Esophagus (tissue), 2 donors: ENCODE data around the gene PRPS1. TPM values are rescaled to one million over a fixed set of nuclear protein-coding genes. Genes with fewer than 3 reads are reported as not detected.

Source experiments
- H3K27ac ChIP-seq, 2 donors: one replicate each; pipeline ENCODE4 v1.5.1; 2013; ENCODE audit warnings: low read depth in 2 of 2, mild to moderate bottlenecking in 2 of 2, inconsistent platforms in 1 of 2, low read length in 1 of 2, moderate library complexity in 1 of 2
- H3K27me3 ChIP-seq, 2 donors: one replicate each; pipeline ENCODE4 v1.6.1; 2013; ENCODE audit warnings: low read length in 2 of 2, control low read depth in 1 of 2, mild to moderate bottlenecking in 1 of 2; ENCODE audit not compliant: insufficient read depth in 2 of 2, control insufficient read depth in 1 of 2
- H3K36me3 ChIP-seq, 2 donors: one replicate each; pipeline ENCODE4 v1.6.1; 2013; ENCODE audit warnings: low read length in 1 of 2; ENCODE audit not compliant: control insufficient read depth in 2 of 2, insufficient read depth in 2 of 2
- H3K4me1 ChIP-seq, 2 donors: one replicate each; pipeline ENCODE4 v1.6.1; 2013; ENCODE audit warnings: low read length in 1 of 2; ENCODE audit not compliant: control insufficient read depth in 2 of 2, insufficient read depth in 2 of 2
- H3K4me3 ChIP-seq, 2 donors: one replicate each; pipeline ENCODE4 v1.5.1; 2013; ENCODE audit warnings: low read length in 2 of 2, mild to moderate bottlenecking in 2 of 2, low read depth in 1 of 2, moderate library complexity in 1 of 2
- H3K9me3 ChIP-seq, 2 donors: one replicate each; pipeline ENCODE4 v1.6.1; 2013; ENCODE audit warnings: mild to moderate bottlenecking in 2 of 2, low read depth in 1 of 2, low read length in 1 of 2, moderate library complexity in 1 of 2; ENCODE audit not compliant: control insufficient read depth in 2 of 2, insufficient read depth in 1 of 2
- WGBS, 2 donors: extraction: QIAGEN DNeasy Blood & Tissue Kit; methylation state at CpG; one replicate each; pipeline ENCODE4 v1.1.7; 2013; 5-methylcytosine and 5-hydroxymethylcytosine counted together
- polyA plus RNA-seq, 2 donors: library from polyadenylated mRNA; stranded (reverse); fragments of 200-250 nt; gene quantifications; one replicate each; pipeline ENCODE4 v1.2.3, GENCODE V29; 2013
- donor health status: healthy with polysubstance abuse.
- donor health status: Bipolar disorder and iron deficiency.

The PRPS1 gene
- polyA plus RNA-seq = 10 to 100 TPM in 1 of 2 donors, 1 to 10 TPM in 1; 2.7 to 10.2 TPM

DNA sequence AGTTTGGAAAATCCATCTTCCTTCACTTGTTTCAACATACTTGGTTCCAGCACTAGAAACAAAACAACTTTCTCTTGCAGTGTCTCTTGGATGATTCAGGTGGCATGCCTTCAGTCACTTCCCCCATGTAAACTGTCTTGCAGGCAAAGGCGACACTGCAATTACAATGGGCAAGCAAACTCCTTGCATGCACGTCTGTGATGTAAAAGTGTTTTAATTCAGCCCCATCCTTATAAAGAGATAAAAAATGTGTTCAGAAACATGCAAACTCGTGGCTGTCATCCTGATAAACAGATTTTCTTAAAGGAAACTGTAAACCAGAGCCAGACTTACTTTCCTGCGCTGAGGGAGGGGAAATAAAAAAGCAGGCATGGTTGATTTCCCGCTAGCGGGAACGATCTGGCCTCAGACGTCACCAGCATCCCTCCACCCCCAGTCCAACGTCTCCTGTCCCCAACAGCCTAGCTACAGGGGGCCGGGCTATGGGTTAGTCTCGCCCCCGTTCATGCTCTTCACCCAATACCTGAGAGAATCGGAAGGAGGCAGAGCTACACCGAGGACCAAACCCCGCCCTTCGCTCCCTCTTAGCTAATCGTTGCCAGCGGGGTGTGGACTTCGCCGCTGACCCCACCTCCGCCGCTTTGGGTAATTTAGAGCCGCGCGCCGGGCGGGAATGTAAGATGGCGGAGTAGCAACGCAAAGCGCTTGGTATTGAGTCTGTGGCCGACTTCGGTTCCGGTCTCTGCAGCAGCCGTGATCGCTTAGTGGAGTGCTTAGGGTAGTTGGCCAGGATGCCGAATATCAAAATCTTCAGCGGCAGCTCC, at the start of gene PRPS1:
PRPS1 (plus strand) TSS at position 673 of the 824 bp plus-strand sequence; CDS start at position 792, 119 bp downstream.
- no peaks in the 10 kb centered on the region for H3K36me3 ChIP-seq
- no peaks in the 10 kb centered on the region for H3K4me1 ChIP-seq
- H3K27me3 ChIP-seq = peaks cover 0 to 2% of the 10 kb centered on the region in 2 donors
- WGBS, 2 donors = 0 to 24% methylated on average over 37 of the region's 37 CpGs
- H3K27ac ChIP-seq = peak within 1 kb of the TSS; percentile 66 to 73
- H3K4me3 ChIP-seq = peak within 1 kb of the TSS; percentile 49 to 66
- no peaks in the 10 kb centered on the region for H3K9me3 ChIP-seq

DNA sequence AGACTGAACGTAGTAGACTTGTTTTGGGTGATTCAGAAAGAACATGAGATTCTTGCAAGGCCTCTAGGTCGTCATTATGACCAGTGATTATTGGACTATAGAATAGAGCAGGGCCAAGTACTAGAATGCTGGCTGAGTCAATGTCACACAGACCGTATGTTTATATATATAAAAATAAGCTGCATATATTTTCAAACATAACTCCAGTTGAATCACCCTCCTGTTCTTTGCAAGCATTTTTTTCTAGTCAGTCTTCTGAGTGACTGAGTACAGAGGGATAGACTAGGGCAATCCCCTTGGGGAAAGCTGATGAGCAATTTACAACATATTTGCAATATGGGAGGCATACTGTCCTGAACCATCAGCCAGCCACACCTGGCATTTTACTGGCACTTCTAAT, 48.4 kb upstream of the PRPS1 start:
- Histone ChIP-seq H3K27me3 (no peaks in the 10 kb centered on the region), H3K4me1 (no peaks in the 10 kb centered on the region), H3K27ac (no peak overlapping the region), H3K9me3 (no peaks in the 10 kb centered on the region), H3K36me3 (no peaks in the 10 kb centered on the region), H3K4me3 (no peak overlapping the region)
- 53 to 82% methylated on average over 3 of the region's 3 CpGs for WGBS, 2 donors

DNA sequence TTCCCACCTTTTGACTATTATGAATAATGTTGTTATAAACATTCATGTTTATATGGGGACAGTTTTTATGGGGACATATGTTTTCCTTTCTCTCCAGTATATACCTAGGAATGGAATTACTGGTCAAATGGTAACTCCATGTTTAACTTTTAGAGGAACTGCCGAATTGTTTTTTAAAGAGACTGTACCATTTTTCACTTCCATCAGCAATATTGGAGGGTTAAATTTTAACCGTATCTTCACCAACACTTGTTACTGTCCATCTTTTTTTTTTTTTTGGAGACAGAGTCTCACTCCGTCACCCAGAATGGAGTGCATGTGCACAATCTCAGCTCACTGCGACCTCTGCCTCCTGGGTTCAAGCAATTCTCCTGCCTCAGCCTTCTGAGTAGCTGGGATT, 46.4 kb upstream of the PRPS1 start:
- Histone ChIP-seq H3K4me3 (no peak overlapping the region), H3K4me1 (no peaks in the 10 kb centered on the region), H3K27me3 (no peaks in the 10 kb centered on the region), H3K9me3 (no peaks in the 10 kb centered on the region), H3K36me3 (no peaks in the 10 kb centered on the region), H3K27ac (no peak overlapping the region)
- WGBS, 2 donors = 84 to 95% methylated on average over 4 of the region's 4 CpGs

DNA sequence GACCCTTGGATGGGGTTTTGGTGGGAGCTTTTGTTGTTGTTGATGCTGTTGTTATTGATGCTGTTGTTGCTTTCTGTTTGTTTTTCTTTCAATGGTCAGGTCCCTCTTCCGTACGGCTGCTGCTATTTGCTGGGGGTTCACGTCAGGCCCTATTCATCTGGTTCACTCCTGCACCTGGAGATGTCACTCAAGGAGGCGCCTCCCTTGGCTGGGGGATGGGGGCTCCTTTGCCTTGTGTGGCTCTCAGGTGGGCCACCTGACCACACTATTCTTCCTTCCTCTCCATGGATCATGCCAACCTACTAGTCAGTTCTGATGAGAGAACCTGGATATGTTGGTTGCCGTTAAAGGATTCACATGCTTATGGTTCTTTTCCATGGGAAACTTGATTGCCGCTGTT, 39.1 kb upstream of the PRPS1 start:
- 92 to 95% methylated on average over 6 of the region's 6 CpGs for WGBS, 2 donors

DNA sequence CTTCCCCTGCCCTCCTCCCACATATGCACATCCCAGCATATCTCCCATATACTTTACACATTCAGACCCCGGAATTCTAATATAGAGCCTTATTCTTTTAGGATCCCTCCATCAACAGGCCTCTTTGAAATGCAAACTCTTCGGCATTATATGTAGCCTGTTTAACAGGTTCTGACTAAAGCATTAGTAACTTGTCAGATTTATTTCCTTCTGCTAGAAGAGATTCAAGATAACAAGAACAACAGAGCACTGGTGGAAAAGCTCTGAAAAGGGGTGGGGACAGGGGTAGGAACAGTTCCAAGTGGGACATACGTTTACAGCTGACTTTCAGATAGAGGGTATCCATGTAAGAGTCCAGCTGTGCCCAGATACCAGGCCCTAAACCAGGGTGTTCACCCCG, 31.7 kb upstream of the PRPS1 start:
- Histone ChIP-seq H3K27me3 (no peaks in the 10 kb centered on the region), H3K4me3 (no peak overlapping the region), H3K36me3 (no peaks in the 10 kb centered on the region), H3K4me1 (no peaks in the 10 kb centered on the region), H3K9me3 (no peaks in the 10 kb centered on the region), H3K27ac (no peak overlapping the region)
- WGBS, 2 donors = 42 to 63% methylated on average over 4 of the region's 4 CpGs

More for the DNA sequence above, 39.1 kb upstream of the PRPS1 start:
- Histone ChIP-seq H3K27ac (no peak overlapping the region), H3K4me3 (no peak overlapping the region), H3K4me1 (no peaks in the 10 kb centered on the region), H3K27me3 (no peaks in the 10 kb centered on the region), H3K9me3 (no peaks in the 10 kb centered on the region), H3K36me3 (no peaks in the 10 kb centered on the region)

DNA sequence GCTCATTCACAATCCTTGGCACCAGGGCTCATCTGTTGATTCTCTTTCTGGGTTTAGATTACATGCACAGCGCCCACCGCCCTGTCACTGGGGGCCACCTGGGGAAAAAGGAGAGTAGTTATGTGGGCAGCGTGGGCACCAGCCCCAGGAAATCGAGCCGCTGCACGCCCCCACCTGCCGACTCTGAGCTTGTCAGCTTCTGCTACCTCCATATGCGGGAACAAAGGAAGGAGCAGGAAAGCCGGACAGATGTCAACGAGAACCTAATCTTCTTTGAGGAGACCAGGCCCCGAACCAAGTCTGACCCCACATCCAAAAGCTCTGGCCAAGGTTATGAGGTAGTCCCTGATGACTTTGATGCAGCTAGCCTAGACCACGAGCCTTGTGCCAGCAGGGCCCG, 31.0 kb upstream of the PRPS1 start:
- H3K9me3 ChIP-seq = no peaks in the 10 kb centered on the region
- WGBS, 2 donors = 85 to 94% methylated on average over 13 of the region's 13 CpGs

DNA sequence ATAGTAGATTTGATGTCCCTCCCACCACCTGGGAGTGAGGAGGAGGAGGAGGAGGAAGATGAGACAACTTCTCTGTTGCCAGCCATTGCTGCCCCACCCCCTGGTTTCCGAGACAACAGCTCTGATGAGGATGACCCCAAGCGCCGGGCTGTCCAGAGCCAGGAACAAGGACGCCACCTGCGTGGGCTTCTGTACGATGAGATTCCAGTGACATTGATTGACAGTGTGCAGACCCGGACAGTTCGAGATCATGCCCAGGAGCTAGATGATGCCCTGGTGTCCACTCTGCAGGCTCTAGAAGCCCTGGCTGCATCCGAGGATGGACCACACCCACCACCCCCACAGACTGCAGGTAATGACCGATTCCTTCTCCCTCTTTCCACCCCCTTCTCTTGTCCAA, 30.5 kb upstream of the PRPS1 start:
- H3K27me3 ChIP-seq = no peaks in the 10 kb centered on the region
- no peaks in the 10 kb centered on the region for H3K4me1 ChIP-seq
- no peak overlapping the region for H3K27ac ChIP-seq
- no peak overlapping the region for H3K4me3 ChIP-seq
- no peaks in the 10 kb centered on the region for H3K36me3 ChIP-seq
- 90 to 92% methylated on average over 10 of the region's 10 CpGs for WGBS, 2 donors
- no peaks in the 10 kb centered on the region for H3K9me3 ChIP-seq

More for the DNA sequence above, 31.0 kb upstream of the PRPS1 start:
- Histone ChIP-seq H3K27ac (no peak overlapping the region), H3K27me3 (no peaks in the 10 kb centered on the region), H3K4me1 (no peaks in the 10 kb centered on the region), H3K4me3 (no peak overlapping the region), H3K36me3 (no peaks in the 10 kb centered on the region)

DNA sequence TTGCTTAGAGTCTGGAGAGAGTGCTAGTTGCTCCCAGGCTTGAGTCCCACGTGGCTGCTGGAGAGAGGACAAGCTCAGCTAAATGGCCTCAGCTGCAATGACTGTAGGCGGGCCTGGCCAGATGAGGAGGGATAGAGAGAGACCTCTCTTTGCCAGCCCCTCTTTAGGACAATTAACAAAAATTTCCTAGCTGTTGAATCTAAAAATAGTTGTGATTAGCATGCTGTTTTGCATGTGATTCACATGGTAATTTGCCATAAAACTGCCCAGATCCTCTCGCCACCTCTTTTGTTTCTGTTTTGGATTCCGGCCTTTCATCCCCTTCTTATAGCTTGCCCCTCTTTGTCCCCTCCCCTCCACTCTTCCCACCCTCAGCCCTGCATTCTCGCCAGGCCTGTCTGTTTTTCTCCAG, 28.9 kb upstream of the PRPS1 start:
- WGBS, 2 donors = 68 to 70% methylated on average over 5 of the region's 5 CpGs

DNA sequence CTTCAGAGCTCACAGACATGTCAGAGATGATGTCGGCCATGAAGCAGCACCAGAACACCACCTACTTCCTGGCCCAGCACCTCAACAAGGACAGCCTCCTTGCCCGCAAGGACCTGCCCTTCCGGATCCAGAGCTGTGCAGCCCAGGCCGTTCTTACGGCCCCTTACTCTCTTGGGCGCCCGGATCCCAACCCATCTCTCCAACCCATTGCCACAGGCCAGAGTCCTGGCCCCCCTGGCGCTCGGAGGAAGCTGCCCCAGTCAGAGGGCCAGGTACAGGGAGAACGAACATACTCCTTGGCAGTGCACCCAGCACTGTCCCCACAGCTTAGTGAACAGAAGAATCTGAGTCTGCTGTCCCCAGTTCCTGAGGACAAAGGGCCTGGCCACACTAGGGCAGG, 27.9 kb upstream of the PRPS1 start:
- H3K9me3 ChIP-seq = no peaks in the 10 kb centered on the region
- WGBS, 2 donors = 92 to 94% methylated on average over 10 of the region's 10 CpGs
- H3K27ac ChIP-seq = no peak overlapping the region
- H3K27me3 ChIP-seq = no peaks in the 10 kb centered on the region
- H3K4me1 ChIP-seq = no peaks in the 10 kb centered on the region
- no peak overlapping the region for H3K4me3 ChIP-seq
- no peaks in the 10 kb centered on the region for H3K36me3 ChIP-seq

More for the DNA sequence above, 28.9 kb upstream of the PRPS1 start:
- Histone ChIP-seq H3K4me3 (no peak overlapping the region), H3K27ac (no peak overlapping the region), H3K4me1 (no peaks in the 10 kb centered on the region), H3K36me3 (no peaks in the 10 kb centered on the region), H3K27me3 (no peaks in the 10 kb centered on the region), H3K9me3 (no peaks in the 10 kb centered on the region)

DNA sequence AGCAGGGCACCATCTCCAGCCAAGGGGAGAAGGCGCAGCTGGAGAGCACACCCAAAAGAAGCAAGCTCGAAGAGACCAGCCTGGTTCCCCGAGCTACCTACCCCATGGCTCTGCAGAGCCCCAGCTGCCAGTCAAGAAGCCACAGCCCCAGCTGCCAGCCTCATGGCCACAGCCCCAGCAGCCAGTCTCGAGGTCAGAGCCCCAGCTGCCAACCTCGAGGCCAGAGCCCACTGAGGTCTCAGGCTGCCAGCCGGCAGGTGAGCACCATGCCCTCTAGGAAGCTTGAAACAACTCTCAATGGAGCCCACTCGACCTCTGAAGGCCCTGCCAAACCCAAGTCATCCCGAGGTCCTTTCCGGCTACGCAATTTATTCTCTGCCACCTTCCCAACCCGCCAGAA, 27.0 kb upstream of the PRPS1 start:
- H3K9me3 ChIP-seq = no peaks in the 10 kb centered on the region
- H3K27ac ChIP-seq = no peak overlapping the region
- no peaks in the 10 kb centered on the region for H3K27me3 ChIP-seq
- no peaks in the 10 kb centered on the region for H3K4me1 ChIP-seq
- no peak overlapping the region for H3K4me3 ChIP-seq
- WGBS, 2 donors = 81 to 89% methylated on average over 11 of the region's 11 CpGs
- no peaks in the 10 kb centered on the region for H3K36me3 ChIP-seq
